K562 (cell line): ENCODE data around the gene RAMAC. TPM values are rescaled to one million over a fixed set of nuclear protein-coding genes. Genes with fewer than 3 reads are reported as not detected.

Experiments used
- ATF1 ChIP-seq, 2 experiments: fragments of 450-650 bp in 1 of 2; IDR thresholded peaks; 2 replicates each; pipeline ENCODE4 v1.6.1; 2016; ENCODE audit warnings: missing compliant biosample characterization in 1 of 2, missing genetic modification characterization in 1 of 2
- BMI1 ChIP-seq: fragments of 150-350 bp; IDR thresholded peaks from 2 replicates; pipeline ENCODE4 v1.6.1; 2014; ENCODE audit warnings: low read length
- CBFA2T2 ChIP-seq: fragments of 450-650 bp; conservative IDR thresholded peaks from 2 replicates; pipeline ENCODE4 v1.6.1; 2017; ENCODE audit warnings: mild to moderate bottlenecking
- CBFA2T3 ChIP-seq: fragments of 450-650 bp; IDR thresholded peaks from 2 replicates; pipeline ENCODE4 v1.6.1; 2017
- GABPB1 ChIP-seq: sonication (generic); formaldehyde crosslinking; IDR thresholded peaks from 2 replicates; pipeline ENCODE4 v1.8.0; 2022; ENCODE audit warnings: mild to moderate bottlenecking, missing genetic modification reagents
- HMGN3 ChIP-seq: IDR thresholded peaks from 2 replicates; pipeline ENCODE4 v1.6.1; 2011; ENCODE audit warnings: borderline replicate concordance, low read depth, mild to moderate bottlenecking, mixed read lengths, low read length; ENCODE audit not compliant: insufficient read length; ENCODE audit errors: extremely low read depth
- HNRNPK ChIP-seq: fragments of 200-400 bp; formaldehyde crosslinking; IDR thresholded peaks from one replicate; pipeline ENCODE4 v1.6.1; 2018; ENCODE audit warnings: mild to moderate bottlenecking, low read depth, low read length; ENCODE audit not compliant: poor library complexity, severe bottlenecking
- NEUROD1 ChIP-seq: fragments of 150-350 bp; IDR thresholded peaks from 2 replicates; pipeline ENCODE4 v1.6.1; 2014; ENCODE audit warnings: borderline replicate concordance, low read length, low read depth; ENCODE audit not compliant: partially characterized antibody
- NFIX ChIP-seq: fragments of 250-450 bp; sonication (Bioruptor Pico); IDR thresholded peaks from 2 replicates; pipeline ENCODE4 v1.4.0; 2020; ENCODE audit warnings: low read depth, mild to moderate bottlenecking, moderate library complexity
- RFX5 ChIP-seq: IDR thresholded peaks from 2 replicates; pipeline ENCODE4 v1.6.1; 2011; ENCODE audit warnings: low read depth, mild to moderate bottlenecking, improper control_type of control experiment, low read length
- ZNF23 ChIP-seq: fragments of 250-450 bp; sonication (Bioruptor Pico); IDR thresholded peaks from 2 replicates; pipeline ENCODE4 v1.4.0; 2020; ENCODE audit warnings: mild to moderate bottlenecking
- ZNF24 ChIP-seq: fragments of 450-650 bp; IDR thresholded peaks from 2 replicates; pipeline ENCODE4 v1.6.1; 2016
- ZNF766 ChIP-seq: fragments of 200-800 bp; sonication (Bioruptor generic); conservative IDR thresholded peaks from 2 replicates; pipeline ENCODE4 v1.6.1; 2016; ENCODE audit warnings: missing genetic modification characterization, missing compliant biosample characterization
- polyA plus RNA-seq, 8 experiments: library from polyadenylated mRNA; depleted of rRNA in 4 of 8; stranded (reverse) in 5 of 8; unstranded in 3 of 8; fragments of >200 nt; fragmentation: Nextera tagmentation in 2 of 8; fragmentation: Illumina TruSeq in 1 of 8; extraction: Ambion mirVana in 2 of 8; extraction: Trizol in 1 of 8; gene quantifications; 2 replicates each; pipeline versions ENCODE4 v1.2.1 to v1.2.3, GENCODE V29; 2011 to 2014; ENCODE audit warnings: inconsistent platforms in 1 of 8, missing spikeins in 1 of 8
- total RNA-seq, 7 experiments: library from RNA; depleted of rRNA in 6 of 7; stranded (reverse); fragments of >200 nt in 6 of 7; fragmentation: Illumina TruSeq in 2 of 7; extraction: Trizol in 2 of 7; gene quantifications; 2 replicates each; pipeline versions ENCODE4 v1.2.1 to v1.2.3, GENCODE V29; 2011 to 2021; ENCODE audit warnings: low replicate concordance in 1 of 7
- TF ChIP-seq, protein P1 (sequence below): IDR thresholded peaks from 2 replicates; pipeline ENCODE4 v1.6.1; 2012; ENCODE audit warnings: low read depth, low read length, improper control_type of control experiment, borderline replicate concordance
- TF ChIP-seq, protein P2 (sequence below), 2 experiments: fragments of 200-800 bp in 1 of 2; sonication (Bioruptor generic) in 1 of 2; sonication (generic) in 1 of 2; formaldehyde crosslinking in 1 of 2; IDR thresholded peaks in 1 of 2; conservative IDR thresholded peaks in 1 of 2; 2 replicates each; pipeline versions ENCODE4 v1.5.0 to v1.6.1; 2016 to 2020; ENCODE audit warnings: missing compliant biosample characterization in 1 of 2, missing genetic modification characterization in 1 of 2, missing genetic modification reagents in 1 of 2
- TF ChIP-seq, protein P3 (sequence below): sonication (generic); formaldehyde crosslinking; IDR thresholded peaks from 2 replicates; pipeline ENCODE4 v1.9.0; 2022; ENCODE audit warnings: mild to moderate bottlenecking, missing genetic modification reagents
- TF ChIP-seq, protein P4 (sequence below): IDR thresholded peaks from 3 replicates; pipeline ENCODE4 v1.6.1; 2011; ENCODE audit warnings: borderline replicate concordance, mild to moderate bottlenecking, moderate library complexity; ENCODE audit not compliant: insufficient read length; ENCODE audit errors: extremely low read depth

Gene RAMAC
- total and polyA plus RNA-seq, 9 of the 15 experiments (the other 6 are each of a cell fraction or from before 2014, with no cell fraction given) = 26.9 to 108 (median 38.4) TPM

DNA sequence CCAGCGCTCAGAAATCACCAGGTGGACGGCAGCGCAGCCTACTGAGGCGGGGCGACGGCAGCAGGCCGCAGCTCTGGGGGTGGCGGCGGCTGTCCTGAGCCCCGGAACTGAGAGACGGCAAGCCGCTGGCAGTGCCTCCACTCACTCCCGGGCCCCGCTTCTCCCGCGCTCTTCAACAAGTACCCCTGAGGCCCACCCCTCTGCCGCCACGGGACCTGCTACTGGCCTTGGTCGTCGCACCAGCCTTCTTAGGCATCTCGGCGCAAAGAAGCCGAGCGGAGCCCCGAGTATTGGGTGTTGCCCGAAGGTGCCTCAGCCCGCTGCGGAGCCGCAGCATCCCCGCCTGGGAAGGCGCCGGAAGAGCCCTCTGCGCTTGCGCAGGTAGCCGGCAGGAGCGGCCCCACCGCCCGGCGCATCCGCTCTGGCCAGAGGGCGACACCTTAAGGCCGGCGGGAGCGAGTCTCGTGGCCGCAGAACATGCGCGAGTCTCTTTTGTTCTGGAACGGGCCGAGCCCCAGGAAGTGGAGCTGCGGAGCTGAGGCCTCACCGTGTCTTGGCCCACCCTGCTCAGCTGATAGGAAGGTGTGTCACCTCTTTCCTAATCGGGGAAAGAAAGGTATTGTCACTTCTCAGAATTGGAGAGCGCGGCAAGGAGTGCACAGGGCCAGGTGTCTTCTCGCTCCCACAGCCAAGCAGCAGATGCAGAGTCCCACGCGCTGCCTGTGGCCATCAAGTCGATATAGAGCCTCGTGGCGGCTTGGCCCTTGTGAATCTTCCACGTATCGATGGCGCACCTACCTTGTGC lies 25.5 kb downstream of the RAMAC start, which contains the start of gene C15orf40 (continued):
- TF ChIP-seq, protein P1, sequence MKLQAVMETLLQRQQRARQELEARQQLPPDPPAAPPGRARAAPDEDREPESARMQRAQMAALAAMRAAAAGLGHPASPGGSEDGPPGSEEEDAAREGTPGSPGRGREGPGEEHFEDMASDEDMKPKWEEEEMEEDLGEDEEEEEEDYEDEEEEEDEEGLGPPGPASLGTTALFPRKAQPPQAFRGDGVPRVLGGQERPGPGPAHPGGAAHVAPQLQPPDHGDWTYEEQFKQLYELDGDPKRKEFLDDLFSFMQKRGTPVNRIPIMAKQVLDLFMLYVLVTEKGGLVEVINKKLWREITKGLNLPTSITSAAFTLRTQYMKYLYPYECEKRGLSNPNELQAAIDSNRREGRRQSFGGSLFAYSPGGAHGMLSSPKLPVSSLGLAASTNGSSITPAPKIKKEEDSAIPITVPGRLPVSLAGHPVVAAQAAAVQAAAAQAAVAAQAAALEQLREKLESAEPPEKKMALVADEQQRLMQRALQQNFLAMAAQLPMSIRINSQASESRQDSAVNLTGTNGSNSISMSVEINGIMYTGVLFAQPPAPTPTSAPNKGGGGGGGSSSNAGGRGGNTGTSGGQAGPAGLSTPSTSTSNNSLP = 0 out of 2 replicates have a peak, but pooled peaks have one; percentile 23
- TF ChIP-seq RFX5 (no peak; the same call in 1 of the 2 replicates), BMI1 (no peak), HMGN3 (peak; percentile 70), ZNF23 (CRISPR knock-in tag) (no peak), ATF1 (CRISPR knock-in tag; IDR thresholded peaks at IDR 0.05) (no peak), ATF1 (tag; IDR thresholded peaks at IDR 0.05) (0 out of 2 replicates have a peak, but pooled peaks have one; percentile 9), NEUROD1 (peak; percentile 74), CBFA2T2 (no peak), CBFA2T3 (peak; percentile 4; the same call in 1 of the 2 replicates), NFIX (CRISPR knock-in tag) (no peak), ZNF766 (peak; percentile 79; the same call in 1 of the 2 replicates), HNRNPK (no peak), ZNF24 (peak; percentile 39; the same call in 1 of the 2 replicates), GABPB1 (CRISPR knock-in tag) (peak; percentile 95)
- TF ChIP-seq, protein P2, sequence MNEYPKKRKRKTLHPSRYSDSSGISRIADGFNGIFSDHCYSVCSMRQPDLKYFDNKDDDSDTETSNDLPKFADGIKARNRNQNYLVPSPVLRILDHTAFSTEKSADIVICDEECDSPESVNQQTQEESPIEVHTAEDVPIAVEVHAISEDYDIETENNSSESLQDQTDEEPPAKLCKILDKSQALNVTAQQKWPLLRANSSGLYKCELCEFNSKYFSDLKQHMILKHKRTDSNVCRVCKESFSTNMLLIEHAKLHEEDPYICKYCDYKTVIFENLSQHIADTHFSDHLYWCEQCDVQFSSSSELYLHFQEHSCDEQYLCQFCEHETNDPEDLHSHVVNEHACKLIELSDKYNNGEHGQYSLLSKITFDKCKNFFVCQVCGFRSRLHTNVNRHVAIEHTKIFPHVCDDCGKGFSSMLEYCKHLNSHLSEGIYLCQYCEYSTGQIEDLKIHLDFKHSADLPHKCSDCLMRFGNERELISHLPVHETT (CRISPR knock-in tag; conservative IDR thresholded peaks at IDR 0.05 in 1 of 2, IDR thresholded peaks at IDR 0.05 in 1 of 2) = peak in 1 of 2 experiments; percentile 53; a peak in 1 of 4 replicates
- TF ChIP-seq, protein P3, sequence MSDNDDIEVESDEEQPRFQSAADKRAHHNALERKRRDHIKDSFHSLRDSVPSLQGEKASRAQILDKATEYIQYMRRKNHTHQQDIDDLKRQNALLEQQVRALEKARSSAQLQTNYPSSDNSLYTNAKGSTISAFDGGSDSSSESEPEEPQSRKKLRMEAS = peak; percentile 99
- TF ChIP-seq, protein P4, sequence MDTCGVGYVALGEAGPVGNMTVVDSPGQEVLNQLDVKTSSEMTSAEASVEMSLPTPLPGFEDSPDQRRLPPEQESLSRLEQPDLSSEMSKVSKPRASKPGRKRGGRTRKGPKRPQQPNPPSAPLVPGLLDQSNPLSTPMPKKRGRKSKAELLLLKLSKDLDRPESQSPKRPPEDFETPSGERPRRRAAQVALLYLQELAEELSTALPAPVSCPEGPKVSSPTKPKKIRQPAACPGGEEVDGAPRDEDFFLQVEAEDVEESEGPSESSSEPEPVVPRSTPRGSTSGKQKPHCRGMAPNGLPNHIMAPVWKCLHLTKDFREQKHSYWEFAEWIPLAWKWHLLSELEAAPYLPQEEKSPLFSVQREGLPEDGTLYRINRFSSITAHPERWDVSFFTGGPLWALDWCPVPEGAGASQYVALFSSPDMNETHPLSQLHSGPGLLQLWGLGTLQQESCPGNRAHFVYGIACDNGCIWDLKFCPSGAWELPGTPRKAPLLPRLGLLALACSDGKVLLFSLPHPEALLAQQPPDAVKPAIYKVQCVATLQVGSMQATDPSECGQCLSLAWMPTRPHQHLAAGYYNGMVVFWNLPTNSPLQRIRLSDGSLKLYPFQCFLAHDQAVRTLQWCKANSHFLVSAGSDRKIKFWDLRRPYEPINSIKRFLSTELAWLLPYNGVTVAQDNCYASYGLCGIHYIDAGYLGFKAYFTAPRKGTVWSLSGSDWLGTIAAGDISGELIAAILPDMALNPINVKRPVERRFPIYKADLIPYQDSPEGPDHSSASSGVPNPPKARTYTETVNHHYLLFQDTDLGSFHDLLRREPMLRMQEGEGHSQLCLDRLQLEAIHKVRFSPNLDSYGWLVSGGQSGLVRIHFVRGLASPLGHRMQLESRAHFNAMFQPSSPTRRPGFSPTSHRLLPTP = no peak
